Ovary (tissue), 9 donors: ENCODE results near the gene MIPEP. TPM values are rescaled to one million over a fixed set of nuclear protein-coding genes. Genes with fewer than 3 reads are reported as not detected.

Experiments
- DNase-seq, 5 donors: peaks; one replicate each; pipeline ENCODE4 v3.0.0-alpha.2; 2019 to 2020
- H3K27ac ChIP-seq, 2 donors: fragments of 200-600 bp; one replicate each; pipeline versions ENCODE4 v1.5.1 to v1.8.0; 2019 to 2022
- H3K27me3 ChIP-seq: fragments of 200-600 bp; one replicate; pipeline ENCODE4 v1.8.0; 2022
- H3K36me3 ChIP-seq: fragments of 200-600 bp; sonication (generic); one replicate; pipeline ENCODE4 v1.5.1; 2019
- H3K4me1 ChIP-seq: one replicate; pipeline ENCODE4 v1.8.1; 2013; ENCODE audit warnings: mild to moderate bottlenecking, moderate library complexity; ENCODE audit not compliant: insufficient read depth
- H3K4me3 ChIP-seq: fragments of 200-600 bp; sonication (generic); one replicate; pipeline ENCODE4 v1.5.1; 2017
- H3K9me3 ChIP-seq, 2 donors: fragments of 200-600 bp in 1 of 2; sonication (generic) in 1 of 2; one replicate each; pipeline versions ENCODE4 v1.5.1 to v1.8.1; 2013 to 2019; ENCODE audit warnings: mild to moderate bottlenecking in 1 of 2, moderate library complexity in 1 of 2
- CTCF ChIP-seq, 3 donors: fragments of 450-650 bp in 2 of 3; fragments of 200-600 bp in 1 of 3; IDR thresholded peaks; one replicate each; pipeline versions ENCODE4 v1.5.1 to v1.8.0; 2016 to 2022; ENCODE audit warnings: antibody characterized with exemption in 3 of 3, mild to moderate bottlenecking in 1 of 3
- EP300 ChIP-seq: sonication (generic); formaldehyde crosslinking; IDR thresholded peaks from one replicate; pipeline ENCODE4 v1.6.1; 2017; ENCODE audit warnings: antibody characterized with exemption
- POLR2A ChIP-seq: fragments of 450-650 bp; IDR thresholded peaks from one replicate; pipeline ENCODE4 v1.6.1; 2017; ENCODE audit warnings: antibody characterized with exemption, mild to moderate bottlenecking, moderate library complexity
- WGBS, 3 donors: extraction: QIAGEN DNeasy Blood & Tissue Kit in 1 of 3; methylation state at CpG; one replicate each; pipeline versions ENCODE4 v1.1.5 to v1.1.7; 2013 to 2017; 5-methylcytosine and 5-hydroxymethylcytosine counted together
- intact Hi-C, 4 donors: fragments of 100-400 bp; cut with DNase I; formaldehyde crosslinking; loops; one replicate each; pipeline versions ENCODE4 v1.11.0 to v1.15.1; 2022 to 2023
- polyA plus RNA-seq, 2 donors: library from polyadenylated mRNA; stranded (reverse); fragments of 200-250 nt in 1 of 2; fragments of 350-450 nt in 1 of 2; fragmentation: Illumina TruSeq in 1 of 2; extraction: RNeasy Lipid Tissue Mini Kit (QIAGEN cat#74804) in 1 of 2; gene quantifications; one replicate each; pipeline ENCODE4 v1.2.3, GENCODE V29; 2013 to 2014
- total RNA-seq, 7 donors: library from RNA; depleted of rRNA in 2 of 7; stranded (reverse); fragments of >200 nt in 2 of 7; fragmentation: NEBNext Ultra II Directional in 3 of 7; extraction: Animal tissue kit (Norgen Biotek cat#: 25700) in 3 of 7; gene quantifications; one replicate each; pipeline versions ENCODE4 v1.1.0 to v1.2.4, GENCODE V29; 2016 to 2023
- donor health status: DM: no; HTN: no; CAD: no; lungs with moderate emphysema.
- donor health status: DM: no; HTN: no; CAD: no.
- donor health status: Bipolar disorder and iron deficiency.
- donor health status: DM: yes; HTN: yes; CAD: no.
- donor health status: DM: no; HTN: no; CAD: no.
- donor health status: DM: yes; HTN: yes; CAD: no.

The MIPEP gene
- total and polyA plus RNA-seq, 9 donors: 7.1 to 18.8 (median 12.9) TPM

DNA sequence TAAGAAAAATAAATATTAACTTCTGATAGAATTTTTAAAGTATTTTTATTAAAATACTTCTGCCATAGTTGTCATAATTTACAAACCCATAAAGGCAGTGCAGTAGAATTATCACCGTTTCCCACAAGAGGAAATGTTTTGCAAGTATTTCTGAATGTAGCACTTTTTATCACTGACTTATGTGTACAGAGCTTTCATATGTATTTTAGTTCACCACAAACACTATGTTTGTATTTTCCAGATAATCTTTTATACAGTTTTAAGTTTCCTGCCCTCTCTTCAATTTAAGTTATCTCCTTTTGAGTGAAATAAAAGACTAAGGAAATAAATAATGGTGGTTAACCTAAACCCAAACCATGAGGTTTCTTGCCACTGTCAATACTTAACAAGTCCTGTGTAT, 24.2 kb downstream of the MIPEP start:
- H3K36me3 ChIP-seq: no peaks in the 10 kb centered on the region
- TF ChIP-seq POLR2A (no peak), EP300 (no peak), CTCF (IDR thresholded peaks at IDR 0.05) (no peak)
- H3K4me3 ChIP-seq: no peak overlapping the region
- no peaks in the 10 kb centered on the region for H3K9me3 ChIP-seq
- intact Hi-C loops: loop anchor here in 2 of 4 donors (5.0 to 10.0 kb wide), 2 partner anchors 150 to 1652 kb away; no protein-coding TSS in a partner anchor
- no peak for DNase-seq
- H3K4me1 ChIP-seq: no peaks in the 10 kb centered on the region
- no peak overlapping the region for H3K27ac ChIP-seq
- 36 to 72% (median 63%) methylated on average over 1 of the region's 1 CpG for WGBS, 3 donors
- H3K27me3 ChIP-seq: no peaks in the 10 kb centered on the region

- TF ChIP-seq CTCF (IDR thresholded peaks at IDR 0.05) (no peak), EP300 (no peak), POLR2A (no peak)
- Histone ChIP-seq H3K9me3 (no peaks in the 10 kb centered on the region), H3K27ac (no peak overlapping the region), H3K27me3 (no peaks in the 10 kb centered on the region), H3K36me3 (no peaks in the 10 kb centered on the region), H3K4me3 (no peak overlapping the region), H3K4me1 (no peaks in the 10 kb centered on the region)
- no peak for DNase-seq
- WGBS, 3 donors: 89 to 96% (median 94%) methylated on average over 2 of the region's 2 CpGs
- intact Hi-C loops: loop anchor here in 1 of 4 donors (10.0 kb wide), 1 partner anchor 147 kb away; no protein-coding TSS in a partner anchor
These were observed 27.9 kb downstream of the MIPEP start for GRCh38 chr13:23861310-23861709.

GRCh38 chr13:23859904-23860303, 29.3 kb downstream of the MIPEP start:
- no peak for DNase-seq
- no peaks in the 10 kb centered on the region for H3K27me3 ChIP-seq
- no peak overlapping the region for H3K27ac ChIP-seq
- intact Hi-C loops: loop anchor here in 1 of 4 donors (10.0 kb wide), 1 partner anchor 145 kb away; no protein-coding TSS in a partner anchor
- TF ChIP-seq CTCF (IDR thresholded peaks at IDR 0.05): no peak
- no peak for TF ChIP-seq EP300
- no peak for TF ChIP-seq POLR2A
- no peak overlapping the region for H3K4me3 ChIP-seq
- H3K36me3 ChIP-seq: no peaks in the 10 kb centered on the region
- no peaks in the 10 kb centered on the region for H3K9me3 ChIP-seq
- 95 to 99% (median 96%) methylated on average over 2 of the region's 2 CpGs for WGBS, 3 donors
- no peaks in the 10 kb centered on the region for H3K4me1 ChIP-seq

DNA sequence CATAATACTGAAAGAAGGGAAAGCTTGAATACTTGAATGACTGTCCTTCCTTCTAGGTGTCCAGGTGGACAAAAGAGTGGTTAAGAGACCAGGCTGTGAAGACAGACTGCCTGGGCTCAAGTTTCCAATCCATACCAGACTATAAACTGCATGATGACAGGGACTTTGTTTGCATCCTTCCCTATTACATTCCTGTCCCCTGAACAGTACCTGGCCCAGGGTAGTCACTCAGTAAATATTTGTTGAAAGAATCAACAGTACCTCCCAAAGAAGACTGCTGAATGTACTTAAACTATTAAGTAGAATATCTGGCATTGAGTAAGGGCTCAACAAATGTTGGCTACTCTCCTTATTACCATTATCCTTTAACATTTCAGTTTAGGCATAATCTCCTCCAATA, 29.7 kb downstream of the MIPEP start:
- no peak overlapping the region for H3K27ac ChIP-seq
- intact Hi-C loops: no loop called here
- H3K36me3 ChIP-seq: no peaks in the 10 kb centered on the region
- no peaks in the 10 kb centered on the region for H3K27me3 ChIP-seq
- DNase-seq: no peak
- no peaks in the 10 kb centered on the region for H3K9me3 ChIP-seq
- no peak overlapping the region for H3K4me3 ChIP-seq
- TF ChIP-seq CTCF (IDR thresholded peaks at IDR 0.05) (no peak), POLR2A (no peak), EP300 (no peak)
- no peaks in the 10 kb centered on the region for H3K4me1 ChIP-seq
